GM11168 (cell line): Measurements from ENCODE around the gene UNC5CL.

Experiments used
- in situ Hi-C: fragments of 300-500 bp; cut with MboI; formaldehyde crosslinking; loops from one replicate; pipeline ENCODE4 v1.12.0; 2022; ENCODE audit warnings: low sequenced_read_pairs; ENCODE audit not compliant: unreplicated experiment

The UNC5CL gene, protein sequence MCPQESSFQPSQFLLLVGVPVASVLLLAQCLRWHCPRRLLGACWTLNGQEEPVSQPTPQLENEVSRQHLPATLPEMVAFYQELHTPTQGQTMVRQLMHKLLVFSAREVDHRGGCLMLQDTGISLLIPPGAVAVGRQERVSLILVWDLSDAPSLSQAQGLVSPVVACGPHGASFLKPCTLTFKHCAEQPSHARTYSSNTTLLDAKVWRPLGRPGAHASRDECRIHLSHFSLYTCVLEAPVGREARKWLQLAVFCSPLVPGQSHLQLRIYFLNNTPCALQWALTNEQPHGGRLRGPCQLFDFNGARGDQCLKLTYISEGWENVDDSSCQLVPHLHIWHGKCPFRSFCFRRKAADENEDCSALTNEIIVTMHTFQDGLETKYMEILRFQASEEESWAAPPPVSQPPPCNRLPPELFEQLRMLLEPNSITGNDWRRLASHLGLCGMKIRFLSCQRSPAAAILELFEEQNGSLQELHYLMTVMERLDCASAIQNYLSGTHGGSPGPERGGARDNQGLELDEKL

DNA sequence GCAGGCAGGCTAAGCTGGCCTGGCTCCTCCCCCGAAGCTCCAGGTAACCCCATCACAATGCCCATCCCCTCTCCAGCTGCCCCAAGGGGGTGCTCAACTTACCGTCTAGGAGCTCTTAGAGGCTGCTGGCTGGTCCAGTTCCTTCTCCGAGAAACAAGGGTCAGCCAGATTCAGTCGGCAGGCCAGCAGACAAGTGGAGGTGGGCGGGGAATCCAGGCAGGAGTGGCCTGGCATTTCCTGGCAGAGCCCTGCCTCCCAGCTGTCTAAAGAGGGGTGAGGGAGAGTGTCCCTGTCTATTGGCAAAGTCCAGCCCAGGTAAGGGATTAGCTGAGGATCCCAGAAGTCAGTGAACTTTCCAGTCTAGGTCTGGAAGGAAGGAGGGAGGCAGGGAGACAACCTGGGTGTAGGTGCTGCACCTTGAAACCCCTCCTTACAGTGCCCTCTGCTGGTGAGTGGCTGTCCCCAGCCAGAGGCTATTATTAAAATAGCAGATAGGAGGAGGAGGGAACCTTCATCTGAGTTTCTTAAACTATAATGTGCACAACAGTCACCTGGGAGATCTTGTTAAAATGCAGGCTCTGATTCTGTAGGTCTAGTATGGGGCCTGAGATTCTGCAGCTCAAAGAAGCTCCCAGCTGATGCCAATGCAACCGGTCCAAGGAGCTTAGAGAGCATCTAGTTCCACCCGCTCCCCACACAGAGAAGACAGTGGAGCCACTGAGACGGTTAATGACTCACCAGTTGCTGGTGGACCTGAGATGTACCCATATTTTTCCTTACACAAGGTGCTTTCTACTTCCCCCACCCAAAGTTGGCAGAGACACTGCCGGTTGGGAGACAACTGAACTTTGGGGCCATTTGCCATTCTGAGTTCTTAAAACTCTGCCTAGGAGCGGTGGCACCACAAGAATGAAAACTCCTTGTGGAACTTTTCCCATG is at the start of gene UNC5CL:
TSS of gene UNC5CL (minus strand) at position 162 of the 939 bp plus-strand sequence. CDS start 4,147 bp downstream, outside the sequence.
- in situ Hi-C loops, result no loop called here

DNA sequence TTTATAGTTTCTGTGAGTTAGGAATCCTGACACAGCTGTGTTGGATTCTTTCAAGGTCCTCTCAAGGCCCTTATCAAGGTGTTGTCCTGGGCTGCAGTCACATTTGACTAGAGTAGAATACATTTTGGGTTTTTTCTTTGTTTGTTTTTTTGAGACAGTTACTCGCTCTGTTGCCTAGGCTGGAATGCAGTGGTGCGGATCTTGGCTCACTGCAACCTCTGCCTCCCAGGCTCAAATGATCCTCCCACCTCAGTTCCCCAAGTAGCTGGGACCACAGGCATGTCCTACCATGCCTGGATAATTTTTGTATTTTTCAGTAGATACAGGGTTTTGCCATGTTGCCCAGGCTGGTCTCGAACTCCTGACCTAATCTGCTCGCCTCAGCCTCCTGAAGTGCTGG is 49.4 kb upstream of the UNC5CL start:
- in situ Hi-C loops, result loop anchor here (25.0 kb wide), 1 partner anchor 224 kb away; no protein-coding TSS in a partner anchor

DNA sequence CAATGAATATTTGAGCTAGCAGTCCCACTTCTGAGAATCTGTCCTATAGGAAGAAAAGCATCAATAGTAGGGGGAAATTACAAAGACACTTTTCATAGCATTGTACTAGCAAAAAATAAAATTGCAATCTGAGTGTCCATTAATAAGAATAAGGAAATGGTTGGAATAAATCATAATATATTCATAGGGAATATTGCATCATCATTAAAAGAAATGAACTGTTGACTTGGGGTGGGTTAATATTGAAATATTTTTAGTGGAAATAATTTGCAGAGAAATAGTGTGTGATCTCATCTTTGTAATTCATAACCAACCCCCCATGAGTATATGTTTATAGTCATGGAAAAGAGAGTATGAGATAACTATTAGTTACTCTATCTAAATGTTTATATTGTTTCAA is 46.2 kb upstream of the UNC5CL start:
- in situ Hi-C loops, result loop anchor here (25.0 kb wide), 1 partner anchor 227 kb away; no protein-coding TSS in a partner anchor

DNA sequence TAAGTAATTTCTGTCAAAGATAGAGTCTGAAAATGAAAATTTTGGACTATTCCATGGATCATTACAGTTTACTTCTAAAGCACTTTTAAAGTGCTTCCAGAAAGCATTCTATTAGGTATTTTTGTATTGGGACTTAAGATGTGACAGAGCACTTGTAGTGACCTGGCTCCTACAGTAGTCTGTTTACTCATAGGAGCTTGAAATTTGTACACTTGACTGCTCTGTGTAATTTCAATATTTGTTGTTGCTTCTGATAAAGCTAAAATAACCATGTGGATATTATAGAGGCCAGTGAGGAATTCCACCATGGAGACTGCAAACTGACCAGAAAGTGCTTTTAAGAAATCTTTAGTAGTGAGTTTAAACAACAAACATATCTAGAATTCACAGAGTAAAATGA is 44.1 kb upstream of the UNC5CL start:
- in situ Hi-C loops, result loop anchor here (25.0 kb wide), 1 partner anchor 229 kb away; no protein-coding TSS in a partner anchor

DNA sequence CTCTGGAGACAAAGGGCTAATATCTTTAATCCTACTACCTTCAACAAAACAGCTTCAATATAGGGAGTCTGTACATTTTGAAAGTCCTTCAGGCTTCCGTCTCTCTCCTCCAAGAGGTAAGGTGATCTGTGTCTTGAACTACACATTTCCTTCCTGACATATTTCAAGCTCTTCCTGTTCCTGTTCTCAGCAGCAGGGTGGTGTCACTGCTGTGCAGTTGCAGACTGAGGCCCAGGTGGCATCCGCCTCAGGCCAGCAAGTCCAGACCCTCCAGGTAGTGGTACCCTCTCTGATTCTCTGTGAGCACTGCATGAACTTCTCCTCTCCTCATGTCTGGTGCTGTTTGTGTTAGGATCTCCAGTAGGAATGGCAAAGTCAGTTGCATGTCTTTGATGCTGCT is 41.6 kb upstream of the UNC5CL start:
- in situ Hi-C loops, result loop anchor here (25.0 kb wide), 1 partner anchor 232 kb away; no protein-coding TSS in a partner anchor

DNA sequence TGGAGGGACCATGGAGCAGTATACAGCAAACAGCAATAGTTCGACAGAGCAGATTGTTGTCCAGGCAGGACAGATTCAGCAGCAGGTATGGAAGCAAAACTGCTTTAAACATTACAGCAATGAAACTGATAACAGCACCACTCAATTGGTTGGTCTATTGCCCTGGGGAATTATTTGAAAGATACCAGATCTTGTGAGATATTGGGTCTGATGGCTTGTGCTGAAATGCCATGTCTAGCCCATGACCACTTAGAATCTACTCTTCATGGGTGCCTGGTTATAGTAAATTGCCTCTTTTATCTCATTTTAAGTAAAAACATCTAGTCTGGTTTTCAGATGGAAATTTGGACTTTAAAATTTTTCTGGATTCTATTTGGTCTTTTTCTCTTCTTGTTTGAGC is 40.1 kb upstream of the UNC5CL start:
- in situ Hi-C loops, result loop anchor here (25.0 kb wide), 1 partner anchor 233 kb away; no protein-coding TSS in a partner anchor

DNA sequence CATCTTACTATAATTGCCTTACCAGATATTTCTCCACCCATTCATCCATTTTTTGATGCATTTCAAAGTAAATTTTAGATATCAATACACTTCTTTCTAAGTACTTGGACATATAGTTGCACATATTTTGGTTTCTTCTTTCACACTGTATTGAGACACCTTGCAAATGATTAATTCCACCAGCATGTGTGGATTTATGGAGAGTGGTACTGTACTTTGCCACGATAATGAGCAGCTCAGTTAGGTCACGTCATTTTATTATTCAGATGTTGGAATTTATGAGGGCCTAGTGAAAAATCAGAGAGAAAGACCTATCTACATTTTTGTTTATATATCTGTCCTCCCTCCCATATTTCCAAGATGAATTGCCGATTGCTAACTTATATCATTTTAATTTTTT is 39.1 kb upstream of the UNC5CL start:
- in situ Hi-C loops, result loop anchor here (25.0 kb wide), 1 partner anchor 234 kb away; no protein-coding TSS in a partner anchor

DNA sequence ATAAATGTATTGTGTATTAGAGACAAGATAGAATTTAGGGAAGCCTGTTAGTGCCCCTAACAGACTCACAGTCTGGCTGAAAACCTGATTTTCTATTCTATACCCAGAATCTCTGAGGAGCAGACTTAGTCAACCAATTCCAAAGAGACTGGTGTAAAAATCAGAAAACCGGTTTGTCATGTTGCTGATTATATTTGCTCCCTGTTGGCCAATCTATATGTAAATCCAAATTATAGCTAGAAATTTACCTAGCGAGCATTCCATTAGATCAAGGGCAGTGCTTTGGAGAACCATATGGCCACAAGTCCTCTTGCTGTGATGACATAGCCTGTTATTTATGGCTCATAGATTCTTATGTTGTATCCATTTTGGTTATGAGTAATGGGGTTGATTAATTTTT is 38.5 kb upstream of the UNC5CL start:
- in situ Hi-C loops, result loop anchor here (25.0 kb wide), 1 partner anchor 235 kb away; no protein-coding TSS in a partner anchor

DNA sequence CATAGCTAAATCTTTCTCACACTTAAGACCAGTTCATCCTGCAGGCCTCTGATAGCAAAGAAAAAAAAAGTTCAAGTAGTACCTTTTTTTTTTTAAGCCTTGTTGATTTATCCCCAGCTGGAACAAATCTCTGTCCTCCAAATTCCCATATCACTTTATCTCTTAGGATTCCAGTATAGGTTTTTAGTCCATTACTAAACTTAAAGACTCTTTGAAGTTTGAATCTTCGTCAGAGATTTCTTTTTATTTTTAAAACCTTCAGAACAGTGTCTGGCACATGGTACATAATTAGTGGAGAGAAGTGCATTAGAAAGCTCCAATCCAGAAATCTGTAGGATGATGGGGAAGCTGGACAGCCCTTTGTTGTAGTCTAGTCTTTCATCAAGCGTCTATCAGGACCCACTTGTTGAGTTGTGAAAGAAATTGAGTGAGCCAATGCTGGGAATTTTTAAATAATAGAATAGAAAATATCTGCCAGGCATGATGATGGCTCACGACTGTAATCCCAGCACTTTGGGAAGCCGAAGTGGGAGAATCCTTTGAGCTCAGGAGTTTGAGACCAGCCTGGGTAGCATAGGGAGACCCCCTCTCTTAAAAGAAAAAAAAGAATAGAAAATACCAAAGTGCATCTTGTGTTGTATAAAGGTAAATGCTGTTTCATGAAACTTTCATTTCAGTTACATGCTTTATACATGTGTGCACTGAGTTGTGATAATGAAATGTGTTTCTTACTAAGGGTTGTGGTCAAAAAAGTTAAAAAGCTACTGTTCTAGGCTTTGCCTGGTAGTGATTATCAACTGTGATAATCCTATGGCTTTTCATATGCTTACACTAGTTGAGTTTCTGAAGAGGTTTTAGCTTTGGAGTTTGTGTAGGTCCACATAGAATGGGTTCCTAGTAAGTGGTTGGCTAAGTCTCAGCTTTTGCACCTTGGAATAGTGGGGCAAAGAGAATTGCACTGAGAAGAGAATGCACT is 36.9 kb upstream of the UNC5CL start:
- in situ Hi-C loops, result loop anchor here (25.0 kb wide), 1 partner anchor 236 kb away; no protein-coding TSS in a partner anchor

DNA sequence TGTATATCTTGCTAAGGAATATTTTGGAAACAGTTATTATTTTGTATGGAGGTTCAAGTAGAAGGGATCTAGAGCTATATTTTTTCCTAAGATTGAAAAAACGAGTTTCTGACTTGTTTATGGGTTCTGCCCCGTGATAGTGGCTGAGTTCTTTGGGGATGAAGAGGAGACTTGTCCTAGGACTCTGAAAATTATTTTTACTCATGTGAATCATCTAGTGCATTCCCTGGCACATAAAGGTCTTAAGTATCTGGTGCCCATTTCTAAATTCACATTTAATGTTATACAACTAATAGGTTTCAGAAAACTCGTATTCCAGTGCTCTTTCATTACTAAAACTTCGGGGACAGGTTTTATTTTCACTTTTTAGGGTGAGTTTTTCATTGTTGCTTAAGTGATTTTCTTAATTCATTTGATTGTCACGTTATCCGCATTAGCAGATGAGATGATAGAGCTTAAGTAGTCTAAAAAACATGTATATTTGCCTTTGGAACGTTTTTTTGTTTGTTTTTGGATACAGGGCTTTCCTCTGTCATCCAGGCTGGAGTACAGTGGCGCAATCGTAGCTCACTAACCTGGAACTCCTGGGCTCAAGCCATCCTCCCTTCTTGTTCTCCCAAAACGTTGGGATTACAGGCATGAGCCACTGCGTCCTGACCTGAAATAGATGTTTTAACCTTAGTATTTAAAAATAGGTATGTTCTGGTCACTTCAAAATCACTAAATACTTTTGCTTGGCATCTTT is 35.8 kb upstream of the UNC5CL start:
- in situ Hi-C loops, result loop anchor here (25.0 kb wide), 1 partner anchor 237 kb away; no protein-coding TSS in a partner anchor

DNA sequence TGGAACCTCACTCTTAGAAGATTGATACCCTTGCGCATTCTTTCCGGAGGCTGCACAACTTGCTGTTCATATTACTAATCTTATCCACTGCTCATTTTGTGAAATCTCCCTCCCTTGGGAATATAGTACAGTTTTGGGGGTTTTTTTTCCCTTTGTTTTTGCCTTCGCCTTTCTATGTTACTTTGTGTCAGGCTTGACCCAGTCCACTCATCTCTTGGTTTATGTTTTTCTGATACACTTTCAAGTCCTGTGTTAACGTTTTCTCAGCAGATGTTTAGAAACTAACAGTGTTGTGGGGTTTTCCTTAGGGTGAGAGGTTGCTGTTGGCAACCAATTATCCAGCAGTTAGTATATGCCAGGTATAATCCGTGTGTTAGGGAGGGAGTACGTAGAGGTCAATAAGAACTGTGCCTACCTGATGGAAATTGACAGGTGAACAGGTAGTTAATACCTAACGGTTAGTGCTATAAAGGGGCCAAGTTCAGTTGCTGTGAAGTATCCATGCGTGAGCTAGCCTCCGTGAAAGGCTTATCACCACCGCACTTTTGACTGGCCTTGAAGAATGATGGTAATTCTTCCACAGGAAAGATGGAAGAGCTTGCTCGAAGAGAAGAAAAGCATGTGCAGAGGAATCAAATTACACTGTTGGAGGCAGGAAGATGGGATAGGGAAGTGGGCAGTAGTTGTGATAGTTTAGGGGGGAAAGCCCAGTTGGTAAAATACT is 35.1 kb upstream of the UNC5CL start:
- in situ Hi-C loops, result no loop called here

DNA sequence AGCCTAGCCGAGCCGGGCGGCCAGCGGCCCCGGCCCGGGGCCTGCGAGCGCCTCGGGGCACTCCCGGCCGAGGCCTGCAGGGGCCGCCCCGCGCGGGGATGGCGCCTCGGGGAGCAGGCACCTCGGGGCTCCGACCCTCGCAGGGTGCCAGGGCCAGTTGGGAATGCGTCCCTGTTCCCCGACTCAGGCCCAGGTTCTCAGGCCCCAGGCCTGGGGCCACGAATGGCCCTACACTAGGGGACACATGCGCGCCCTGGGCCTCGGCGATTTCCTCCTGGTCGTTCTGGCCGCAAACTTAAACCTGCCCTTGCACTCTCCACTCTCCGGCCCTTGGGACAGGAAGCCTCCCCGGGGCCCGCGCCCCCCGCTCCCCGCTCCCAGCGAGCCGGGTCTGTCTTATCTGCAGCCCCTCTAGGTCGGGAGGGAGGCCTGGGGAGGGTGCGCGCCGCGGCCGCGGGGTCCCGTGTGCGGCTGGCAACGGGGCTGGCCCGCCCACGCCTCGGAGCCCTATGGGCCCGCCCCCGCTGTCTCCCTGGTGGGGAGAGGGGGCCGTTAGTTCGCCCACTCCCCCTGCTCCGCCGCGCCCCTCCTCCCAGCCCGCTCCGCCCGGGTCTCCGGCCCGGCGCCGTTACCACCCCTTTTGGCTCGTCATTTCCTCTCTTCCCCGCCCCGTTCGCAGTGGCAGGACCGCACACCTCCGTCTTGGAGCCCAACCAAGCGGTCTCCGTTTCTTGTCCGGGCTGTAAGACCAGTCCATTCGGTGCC is 34.4 kb upstream of the UNC5CL start:
- in situ Hi-C loops, result no loop called here

DNA sequence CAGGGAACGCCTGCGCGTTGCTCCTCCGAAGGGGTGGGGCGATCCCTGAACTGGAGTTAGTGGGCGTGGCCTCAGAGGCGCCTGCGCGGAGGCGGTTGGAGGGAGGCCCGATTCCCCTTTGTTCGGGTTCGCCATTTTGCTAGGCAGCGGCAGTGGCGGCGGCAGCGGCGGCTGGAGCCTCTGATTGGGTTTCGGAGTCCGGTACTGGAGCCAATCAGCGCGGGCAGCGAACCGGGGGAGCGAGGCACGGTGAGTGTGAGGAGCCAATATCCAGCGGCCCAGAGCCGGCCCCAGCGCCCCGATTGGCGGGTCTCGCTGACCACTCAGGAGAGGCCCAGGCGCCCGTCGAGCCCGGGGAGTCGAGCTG is 33.8 kb upstream of the UNC5CL start, which contains the start of gene NFYA:
TSS of gene NFYA (plus strand) at position 139 of the 367 bp plus-strand sequence. CDS start 6,116 bp downstream, outside the sequence.
- in situ Hi-C loops, result no loop called here

DNA sequence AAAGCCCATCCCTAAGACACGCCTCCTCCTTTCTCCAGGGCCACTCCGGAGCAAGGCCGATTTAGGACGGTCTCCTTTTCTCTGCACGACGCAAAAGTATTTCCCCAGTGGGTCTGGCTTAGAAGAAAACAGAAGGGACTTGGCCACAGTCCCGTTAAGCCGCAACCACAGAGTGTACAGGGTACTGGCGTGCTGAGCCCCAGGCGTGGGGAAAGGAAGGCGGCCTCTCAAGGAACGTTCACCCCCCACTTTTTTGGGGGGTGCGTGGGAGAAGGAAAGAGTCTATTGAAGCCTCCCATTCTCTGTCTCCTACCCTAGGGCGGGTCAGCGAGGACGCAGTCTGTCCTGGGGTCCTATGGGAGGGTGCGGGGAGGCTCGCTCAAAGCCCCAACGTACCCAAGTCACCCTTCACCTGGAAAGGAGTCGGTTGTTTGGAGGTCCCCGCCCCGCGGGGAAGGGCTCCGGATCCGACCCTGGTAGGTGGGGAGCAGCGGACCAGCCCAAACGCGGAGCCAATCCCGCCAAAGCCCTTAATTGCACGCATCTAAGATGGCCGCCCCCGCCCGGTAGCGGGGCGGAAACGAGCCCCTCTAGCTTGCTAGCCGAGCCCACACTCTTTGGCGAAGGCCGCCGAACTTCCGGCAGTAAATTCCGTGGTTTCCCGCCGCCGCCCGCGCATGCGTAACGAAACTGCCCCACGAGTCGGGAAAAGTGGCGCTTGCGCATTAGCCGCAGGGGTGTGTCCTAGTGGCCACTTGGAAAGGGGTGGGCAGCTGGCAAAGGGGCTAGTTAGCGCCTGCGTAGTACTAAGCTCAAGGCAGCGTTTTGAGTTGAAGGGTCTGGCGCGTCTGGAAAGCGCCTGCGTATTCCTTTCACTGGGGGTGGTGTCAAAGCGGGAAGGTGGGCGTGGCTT is 33.2 kb upstream of the UNC5CL start, which contains the start of gene OARD1:
TSS of gene OARD1 (minus strand) at position 434 of the 913 bp plus-strand sequence. CDS start 722 bp downstream, outside the sequence.
- in situ Hi-C loops, result no loop called here

DNA sequence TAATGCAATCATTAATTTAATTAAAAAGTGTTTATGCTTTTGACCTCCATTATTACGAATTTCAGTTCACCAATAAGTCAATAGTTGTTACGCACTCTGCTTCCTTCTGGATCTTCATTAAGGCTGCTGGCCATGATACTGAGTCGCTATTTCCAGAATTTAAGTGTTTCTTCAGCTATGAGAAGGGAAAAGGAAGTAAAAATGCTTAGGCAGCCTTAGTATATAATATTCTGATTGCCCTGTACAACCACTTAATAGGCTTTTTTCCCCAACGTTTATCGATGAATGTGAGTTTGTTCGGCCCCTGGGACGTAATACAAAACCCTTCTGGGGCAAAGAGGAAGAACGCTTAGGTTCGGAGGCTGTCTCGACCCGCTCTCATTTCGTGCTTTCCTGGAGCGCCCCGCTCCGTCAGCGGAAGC is 32.5 kb upstream of the UNC5CL start:
- in situ Hi-C loops, result no loop called here

DNA sequence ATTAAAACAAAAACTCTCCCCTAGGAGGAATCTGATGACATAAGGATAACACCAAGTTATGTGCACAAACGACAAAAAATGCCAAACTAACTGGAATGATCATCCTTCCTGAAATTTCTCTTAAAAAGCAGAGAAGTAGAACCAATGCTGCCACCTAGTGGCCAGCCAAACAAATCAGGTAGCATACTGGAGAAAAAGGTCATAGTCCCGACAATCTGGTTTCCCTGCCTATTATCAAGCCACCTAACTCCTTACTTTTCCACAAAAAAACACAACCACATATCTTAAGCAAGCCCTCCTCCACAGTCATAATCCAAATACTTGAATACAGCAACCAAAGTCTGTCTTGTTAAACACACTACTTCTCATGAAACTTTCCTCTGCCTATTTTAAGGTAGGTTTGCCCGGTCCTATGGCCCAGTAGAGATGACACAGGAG is 27.9 kb upstream of the UNC5CL start:
- in situ Hi-C loops, result no loop called here
